SK-N-SH (cell line): ENCODE measurements around the gene POLA2. TPM values are rescaled to one million over a fixed set of nuclear protein-coding genes. Genes with fewer than 3 reads are reported as not detected.

Source experiments
- CTCF ChIA-PET: fragments of 300-600, 350-600 bp; formaldehyde crosslinking; extraction: SDS; loops from one replicate; lab custom pipeline; 2021; lab: Yijun Ruan, JAX
- POLR2A ChIA-PET: fragments of 350-600 bp; sonication (Branson Sonifier 250); formaldehyde crosslinking; extraction: SDS; loops from one replicate; lab custom pipeline; 2020; ENCODE audit warnings: antibody characterized with exemption, inconsistent platforms; lab: Yijun Ruan, JAX
- DNase-seq: peaks from one replicate; pipeline ENCODE4 v3.0.0; 2012
- H2AFZ ChIP-seq: fragments of 200-600 bp; sonication (generic); 2 replicates; pipeline ENCODE4 v1.8.1; 2016; ENCODE audit warnings: antibody characterized with exemption, mild to moderate bottlenecking, low read depth
- H3F3A ChIP-seq: fragments of 200-600 bp; sonication (generic); replicated peaks from 2 replicates; pipeline ENCODE3; 2016; ENCODE audit warnings: antibody characterized with exemption, mild to moderate bottlenecking; ENCODE audit not compliant: insufficient read depth
- H3K27ac ChIP-seq, 2 experiments: fragments of 200-500 bp in 1 of 2; fragments of 200-600 bp in 1 of 2; sonication (Bioruptor generic) in 1 of 2; sonication (generic), shearing (Covaris generic) in 1 of 2; 2 replicates each; pipeline versions ENCODE4 v1.5.1 to v1.6.1; 2014 to 2016; ENCODE audit warnings: low read depth in 2 of 2, inconsistent platforms in 1 of 2, low read length in 1 of 2, mild to moderate bottlenecking in 1 of 2, mixed read lengths in 1 of 2
- H3K27me3 ChIP-seq: fragments of 200-600 bp; sonication (generic), shearing (Covaris generic); 2 replicates; pipeline ENCODE4 v1.6.1; 2016; ENCODE audit warnings: mixed run types; ENCODE audit not compliant: insufficient read depth
- H3K36me3 ChIP-seq, 2 experiments: fragments of 200-500 bp in 1 of 2; fragments of 200-600 bp in 1 of 2; sonication (Bioruptor generic) in 1 of 2; sonication (generic) in 1 of 2; replicated peaks in 1 of 2; 2 replicates each; pipeline versions ENCODE3 to v1.5.1; 2014 to 2016; ENCODE audit warnings: low read length in 1 of 2, mild to moderate bottlenecking in 1 of 2; ENCODE audit not compliant: insufficient read depth in 2 of 2, control insufficient read depth in 1 of 2
- H3K4me1 ChIP-seq, 2 experiments: fragments of 200-500 bp in 1 of 2; fragments of 200-600 bp in 1 of 2; sonication (Bioruptor generic) in 1 of 2; sonication (generic), shearing (Covaris generic) in 1 of 2; 2 replicates each; pipeline versions ENCODE4 v1.5.1 to v1.6.1; 2014 to 2016; ENCODE audit warnings: low read depth in 1 of 2, low read length in 1 of 2, mixed run types in 1 of 2; ENCODE audit not compliant: insufficient read depth in 2 of 2, control insufficient read depth in 1 of 2
- H3K4me2 ChIP-seq: fragments of 200-600 bp; sonication (generic), shearing (Covaris generic); 2 replicates; pipeline ENCODE4 v1.6.1; 2017; ENCODE audit warnings: mixed run types
- H3K4me3 ChIP-seq, 2 experiments: fragments of 200-500 bp in 1 of 2; fragments of 200-600 bp in 1 of 2; sonication (Bioruptor generic) in 1 of 2; sonication (generic), shearing (Covaris generic) in 1 of 2; 2 replicates each; pipeline versions ENCODE4 v1.5.1 to v1.8.1; 2014 to 2016; ENCODE audit warnings: low read depth in 2 of 2, inconsistent platforms in 1 of 2, low read length in 1 of 2, mild to moderate bottlenecking in 1 of 2, mixed read lengths in 1 of 2, moderate library complexity in 1 of 2
- H3K79me2 ChIP-seq: fragments of 200-600 bp; sonication (generic); 2 replicates; pipeline ENCODE4 v1.8.1; 2017; ENCODE audit warnings: mild to moderate bottlenecking; ENCODE audit not compliant: insufficient read depth
- H3K9ac ChIP-seq: fragments of 200-600 bp; sonication (generic); 2 replicates; pipeline ENCODE4 v1.6.1; 2017; ENCODE audit warnings: mixed run types
- H3K9me2 ChIP-seq: fragments of 200-600 bp; sonication (generic); 2 replicates; pipeline ENCODE4 v1.6.1; 2017; ENCODE audit warnings: mixed run types
- H3K9me3 ChIP-seq: fragments of 200-600 bp; sonication (generic); 2 replicates; pipeline ENCODE4 v1.6.1; 2017; ENCODE audit warnings: mixed run types, mild to moderate bottlenecking, moderate library complexity
- H4K20me1 ChIP-seq: fragments of 200-600 bp; sonication (generic); 2 replicates; pipeline ENCODE4 v1.6.1; 2017; ENCODE audit warnings: mild to moderate bottlenecking, mixed run types; ENCODE audit not compliant: insufficient read depth
- EZH2phosphoT487 ChIP-seq: fragments of 200-600 bp; sonication (generic); IDR thresholded peaks from 2 replicates; pipeline ENCODE4 v1.6.1; 2017; ENCODE audit warnings: low read depth, mixed run types, mild to moderate bottlenecking, antibody characterized with exemption, moderate library complexity, borderline replicate concordance
- FOSL2 ChIP-seq: IDR thresholded peaks from 2 replicates; pipeline ENCODE4 v1.4.0; 2012; ENCODE audit warnings: low read depth, mild to moderate bottlenecking, moderate library complexity, borderline replicate concordance
- FOXJ3 ChIP-seq: sonication (generic); formaldehyde crosslinking; IDR thresholded peaks from 2 replicates; pipeline ENCODE4 v1.5.1; 2020; ENCODE audit warnings: mild to moderate bottlenecking, missing genetic modification reagents
- FOXM1 ChIP-seq: IDR thresholded peaks from 2 replicates; pipeline ENCODE4 v1.4.0; 2012; ENCODE audit warnings: low read depth, mild to moderate bottlenecking
- GABPA ChIP-seq: IDR thresholded peaks from 2 replicates; pipeline ENCODE4 v1.4.0; 2012; ENCODE audit warnings: low read depth, mild to moderate bottlenecking
- JUND ChIP-seq: IDR thresholded peaks from 2 replicates; pipeline ENCODE4 v1.4.0; 2012
- MAX ChIP-seq: IDR thresholded peaks from 2 replicates; pipeline ENCODE4 v1.4.0; 2012; ENCODE audit warnings: low read depth
- MEF2A ChIP-seq: IDR thresholded peaks from 2 replicates; pipeline ENCODE4 v1.4.0; 2012; ENCODE audit warnings: low read depth, borderline replicate concordance
- NRF1 ChIP-seq: IDR thresholded peaks from 2 replicates; pipeline ENCODE4 v1.6.1; 2012; ENCODE audit warnings: low read depth, mild to moderate bottlenecking, low read length
- RCOR1 ChIP-seq: fragments of 150-350 bp; IDR thresholded peaks from 2 replicates; pipeline ENCODE4 v1.6.1; 2017; ENCODE audit warnings: antibody characterized with exemption, low read length
- SIN3A ChIP-seq: IDR thresholded peaks from 2 replicates; pipeline ENCODE4 v1.6.1; 2012; ENCODE audit warnings: low read depth, mild to moderate bottlenecking, low read length, moderate library complexity, borderline replicate concordance
- TAF1 ChIP-seq: IDR thresholded peaks from 2 replicates; pipeline ENCODE4 v1.6.1; 2012; ENCODE audit warnings: low read depth, mild to moderate bottlenecking, low read length, moderate library complexity, borderline replicate concordance
- TCF12 ChIP-seq: IDR thresholded peaks from 2 replicates; pipeline ENCODE4 v1.4.0; 2012
- WGBS: methylation state at CpG from one replicate; pipeline ENCODE4 v1.1.6; 2017; ENCODE audit warnings: low lambda C conversion rate; 5-methylcytosine and 5-hydroxymethylcytosine counted together
- polyA plus RNA-seq, 3 experiments: library from polyadenylated mRNA; depleted of rRNA; stranded (reverse); fragments of >200 nt; gene quantifications; 2 replicates each; pipeline ENCODE4 v1.2.3, GENCODE V29; 2012

The POLA2 gene
- polyA plus RNA-seq, 1 of the 3 experiments (the other 2 are of a cell fraction): 18.4 TPM

DNA sequence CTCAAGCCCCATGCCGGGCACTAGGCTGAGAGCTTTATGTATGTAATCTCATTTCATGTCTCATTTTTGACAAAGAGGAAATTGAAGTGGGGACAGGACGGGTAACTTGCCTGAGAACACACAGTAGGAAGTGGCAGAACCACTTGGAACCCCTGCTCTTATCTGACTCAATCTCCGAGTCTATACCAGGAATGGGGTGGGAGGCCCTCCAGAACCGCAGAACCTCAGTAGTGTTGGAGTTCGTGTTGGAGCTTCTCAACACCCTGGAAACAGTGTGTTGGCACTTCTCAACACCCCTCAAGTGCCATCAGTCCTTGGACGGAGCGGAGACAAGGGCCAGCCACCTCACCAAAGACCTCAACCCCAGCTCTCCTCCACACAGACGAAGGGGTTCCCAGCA lies 38.8 kb upstream of the POLA2 start:
- H3F3A ChIP-seq: peaks cover 8% of the 10 kb centered on the region
- no peak overlapping the region for H3K4me2 ChIP-seq
- no peaks in the 10 kb centered on the region for H3K27me3 ChIP-seq
- H3K4me1 ChIP-seq: peaks cover 7 to 9% of the 10 kb centered on the region in 2 experiments; a peak in 2 of 4 replicates
- H3K9me2 ChIP-seq: no peaks in the 10 kb centered on the region
- POLR2A ChIA-PET: interaction anchor here (1.1 kb wide), 1 partner anchor 16 kb away, joined by 3 read pairs; no protein-coding TSS in a partner anchor
- H3K9me3 ChIP-seq: no peaks in the 10 kb centered on the region
- H4K20me1 ChIP-seq: no peaks in the 10 kb centered on the region
- H2AFZ ChIP-seq: no peak overlapping the region
- no peaks in the 10 kb centered on the region for H3K36me3 ChIP-seq
- TF ChIP-seq EZH2phosphoT487 (no peak), TCF12 (no peak), TAF1 (no peak), JUND (no peak), FOSL2 (no peak), NRF1 (no peak), GABPA (no peak), RCOR1 (no peak)
- H3K79me2 ChIP-seq: no peaks in the 10 kb centered on the region
- no peak overlapping the region for H3K9ac ChIP-seq
- CTCF ChIA-PET: interaction anchor here (1.0 to 6.9 kb wide), 4 partner anchors 18 to 107 kb away, joined by 3 to 42 read pairs (median 4); no protein-coding TSS in a partner anchor
- 96% methylated on average over 8 of the region's 8 CpGs for WGBS
- no peak for DNase-seq
- H3K27ac ChIP-seq: no peak overlapping the region
- no peak overlapping the region for H3K4me3 ChIP-seq

GRCh38 chr11:65224930-65225278 lies 36.9 kb upstream of the POLA2 start:
- Histone ChIP-seq H2AFZ (peak overlapping the region; percentile 81; the same call in 1 of the 2 replicates), H3K36me3 (no peaks in the 10 kb centered on the region), H3K27me3 (no peaks in the 10 kb centered on the region), H3K9ac (no peak overlapping the region), H3K4me1 (peaks cover 2 to 9% of the 10 kb centered on the region in 2 experiments; a peak in 2 of 4 replicates), H3K4me3 (no peak overlapping the region), H3K9me2 (no peaks in the 10 kb centered on the region), H3F3A (peaks cover 8% of the 10 kb centered on the region), H3K79me2 (no peaks in the 10 kb centered on the region), H4K20me1 (no peaks in the 10 kb centered on the region), H3K9me3 (no peaks in the 10 kb centered on the region), H3K4me2 (peak overlapping the region; percentile 75; the same call in 1 of the 2 replicates), H3K27ac (no peak overlapping the region)
- ChIA-PET CTCF (interaction anchor here (0.8 to 6.9 kb wide), 28 partner anchors 11 to 286 kb away, joined by 3 to 56 read pairs (median 4); partner anchors contain the start of genes CAPN1, DPF2, POLA2 and ZNHIT2), POLR2A (no interaction called here)
- 79% methylated on average over 2 of the region's 5 CpGs for WGBS
- TF ChIP-seq MEF2A (no peak), MAX (no peak), FOXM1 (no peak), FOSL2 (no peak), JUND (no peak), FOXJ3 (CRISPR knock-in tag) (no peak), SIN3A (no peak)
- DNase-seq: no peak
